ENCODE measurements around the gene GNE.
"Not testable (repeated sequence)": the region's sequence is repeated elsewhere in the genome, so short reads cannot be mapped to it uniquely, and the experiment has no call there.

The GNE gene

GRCh38 chr9:36258208-36258995 is at the start of gene GNE:
TSS of gene GNE (minus strand) at chr9:36258448. CDS start at chr9:36249355, 9,093 bp downstream.
- peak; percentile 95 to 97 for DNase-seq (ENCODE audit: extremely low read depth in 1 of 2, low read depth in 1 of 2)

GRCh38 chr9:36306471-36307306 is 48.4 kb upstream of the GNE start:
- DNase-seq (ENCODE audit: extremely low read depth in 1 of 2, low read depth in 1 of 2) = no peak

GRCh38 chr9:36304366-36304765 is 46.1 kb upstream of the GNE start:
- DNase-seq (ENCODE audit: extremely low read depth in 1 of 2, low read depth in 1 of 2) = not testable (repeated sequence)

- DNase-seq (ENCODE audit: extremely low read depth in 1 of 2, low read depth in 1 of 2) = no peak
These were observed 43.0 kb upstream of the GNE start for GRCh38 chr9:36301227-36301626.

- no peak for DNase-seq (ENCODE audit: extremely low read depth in 1 of 2, low read depth in 1 of 2)
These were observed 40.3 kb upstream of the GNE start for GRCh38 chr9:36298566-36298965.

GRCh38 chr9:36297798-36298197 is 39.5 kb upstream of the GNE start:
- no peak for DNase-seq (ENCODE audit: extremely low read depth in 1 of 2, low read depth in 1 of 2)

- DNase-seq (ENCODE audit: extremely low read depth in 1 of 2, low read depth in 1 of 2) = not testable (repeated sequence)
These were observed 36.7 kb upstream of the GNE start for GRCh38 chr9:36294996-36295395.

- DNase-seq (ENCODE audit: extremely low read depth in 1 of 2, low read depth in 1 of 2) = no peak
These were observed 35.7 kb upstream of the GNE start for GRCh38 chr9:36293918-36294317.

GRCh38 chr9:36293171-36293570 is 34.9 kb upstream of the GNE start:
- DNase-seq (ENCODE audit: extremely low read depth in 1 of 2, low read depth in 1 of 2) = no peak

GRCh38 chr9:36292641-36293040 is 34.4 kb upstream of the GNE start:
- DNase-seq (ENCODE audit: extremely low read depth in 1 of 2, low read depth in 1 of 2) = no peak

- DNase-seq (ENCODE audit: extremely low read depth in 1 of 2, low read depth in 1 of 2) = no peak
These were observed 32.7 kb upstream of the GNE start for GRCh38 chr9:36290996-36291395.

- DNase-seq (ENCODE audit: extremely low read depth in 1 of 2, low read depth in 1 of 2) = no peak
These were observed 31.7 kb upstream of the GNE start for GRCh38 chr9:36289836-36290435.

GRCh38 chr9:36288070-36288469 is 29.8 kb upstream of the GNE start:
- DNase-seq (ENCODE audit: extremely low read depth in 1 of 2, low read depth in 1 of 2) = no peak

GRCh38 chr9:36286388-36286787 is 28.1 kb upstream of the GNE start:
- no peak for DNase-seq (ENCODE audit: extremely low read depth in 1 of 2, low read depth in 1 of 2)

- no peak for DNase-seq (ENCODE audit: extremely low read depth in 1 of 2, low read depth in 1 of 2)
These were observed 26.0 kb upstream of the GNE start for GRCh38 chr9:36284226-36284625.

- DNase-seq (ENCODE audit: extremely low read depth in 1 of 2, low read depth in 1 of 2) = no peak
These were observed 24.0 kb upstream of the GNE start for GRCh38 chr9:36282275-36282674.

- DNase-seq (ENCODE audit: extremely low read depth in 1 of 2, low read depth in 1 of 2) = no peak
These were observed 22.7 kb upstream of the GNE start for GRCh38 chr9:36280989-36281388.

- no peak for DNase-seq (ENCODE audit: extremely low read depth in 1 of 2, low read depth in 1 of 2)
These were observed 20.0 kb upstream of the GNE start for GRCh38 chr9:36278243-36278642.

GRCh38 chr9:36276781-36277181 is 18.5 kb upstream of the GNE start:
- no peak for DNase-seq (ENCODE audit: extremely low read depth in 1 of 2, low read depth in 1 of 2)

- no peak for DNase-seq (ENCODE audit: extremely low read depth in 1 of 2, low read depth in 1 of 2)
These were observed 18.0 kb upstream of the GNE start for GRCh38 chr9:36276254-36276653.

- DNase-seq (ENCODE audit: extremely low read depth in 1 of 2, low read depth in 1 of 2) = no peak
These were observed 16.8 kb upstream of the GNE start for GRCh38 chr9:36275060-36275459.

- not testable (repeated sequence) for DNase-seq (ENCODE audit: extremely low read depth in 1 of 2, low read depth in 1 of 2)
These were observed 15.1 kb upstream of the GNE start for GRCh38 chr9:36273354-36273753.
